Epithelial cell of proximal tubule (primary cell): Measurements from ENCODE around the gene POGZ. TPM values are rescaled to one million over a fixed set of nuclear protein-coding genes. Genes with fewer than 3 reads are reported as not detected.
"Not testable (repeated sequence)": the region's sequence is repeated elsewhere in the genome, so short reads cannot be mapped to it uniquely, and the experiment has no call there.

Experiments used
- DNase-seq: peaks from one replicate; pipeline ENCODE4 v3.0.0-alpha.2; 2011; ENCODE audit warnings: low read depth
- H3K4me3 ChIP-seq: 2 replicates; pipeline ENCODE4 v1.5.1; 2011; ENCODE audit warnings: low read depth, mild to moderate bottlenecking, low read length
- total RNA-seq: library from RNA; depleted of rRNA; stranded (reverse); fragments of >200 nt; gene quantifications from 2 replicates; pipeline ENCODE4 v1.2.3, GENCODE V29; 2015
- TF ChIP-seq, protein P1 (sequence below): conservative IDR thresholded peaks from 2 replicates; pipeline ENCODE4 v1.5.1; 2012; ENCODE audit warnings: low read depth, mild to moderate bottlenecking, low read length

POGZ gene
- total RNA-seq, 1 donor from 2014 or later: 29.3 TPM

DNA sequence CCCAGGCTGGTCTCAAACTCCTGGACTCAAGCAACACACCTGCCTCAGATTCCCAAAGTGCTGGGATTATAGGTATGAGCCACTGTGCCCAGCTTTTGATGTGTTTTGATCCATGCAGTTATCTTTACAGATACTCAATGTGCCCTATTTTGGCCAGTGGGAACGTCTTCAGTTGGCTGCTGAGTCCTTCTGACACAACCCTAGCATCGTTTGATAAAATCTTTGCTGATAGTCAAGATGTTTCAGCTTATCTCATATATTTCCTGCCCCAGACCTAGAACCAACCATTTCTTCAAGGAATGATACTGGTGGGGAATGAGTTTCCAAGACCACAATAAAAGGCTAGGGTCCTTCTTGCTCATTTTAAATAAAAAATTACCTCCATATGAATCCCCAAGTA, 11.6 kb downstream of the POGZ start:
- TF ChIP-seq, protein P1, sequence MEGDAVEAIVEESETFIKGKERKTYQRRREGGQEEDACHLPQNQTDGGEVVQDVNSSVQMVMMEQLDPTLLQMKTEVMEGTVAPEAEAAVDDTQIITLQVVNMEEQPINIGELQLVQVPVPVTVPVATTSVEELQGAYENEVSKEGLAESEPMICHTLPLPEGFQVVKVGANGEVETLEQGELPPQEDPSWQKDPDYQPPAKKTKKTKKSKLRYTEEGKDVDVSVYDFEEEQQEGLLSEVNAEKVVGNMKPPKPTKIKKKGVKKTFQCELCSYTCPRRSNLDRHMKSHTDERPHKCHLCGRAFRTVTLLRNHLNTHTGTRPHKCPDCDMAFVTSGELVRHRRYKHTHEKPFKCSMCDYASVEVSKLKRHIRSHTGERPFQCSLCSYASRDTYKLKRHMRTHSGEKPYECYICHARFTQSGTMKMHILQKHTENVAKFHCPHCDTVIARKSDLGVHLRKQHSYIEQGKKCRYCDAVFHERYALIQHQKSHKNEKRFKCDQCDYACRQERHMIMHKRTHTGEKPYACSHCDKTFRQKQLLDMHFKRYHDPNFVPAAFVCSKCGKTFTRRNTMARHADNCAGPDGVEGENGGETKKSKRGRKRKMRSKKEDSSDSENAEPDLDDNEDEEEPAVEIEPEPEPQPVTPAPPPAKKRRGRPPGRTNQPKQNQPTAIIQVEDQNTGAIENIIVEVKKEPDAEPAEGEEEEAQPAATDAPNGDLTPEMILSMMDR: no peak
- no peak overlapping the region for H3K4me3 ChIP-seq
- DNase-seq: no peak

GRCh38 chr1:151444783-151445177, 14.5 kb downstream of the POGZ start:
- DNase-seq: no peak
- H3K4me3 ChIP-seq: no peak overlapping the region
- TF ChIP-seq, protein P1: no peak

DNA sequence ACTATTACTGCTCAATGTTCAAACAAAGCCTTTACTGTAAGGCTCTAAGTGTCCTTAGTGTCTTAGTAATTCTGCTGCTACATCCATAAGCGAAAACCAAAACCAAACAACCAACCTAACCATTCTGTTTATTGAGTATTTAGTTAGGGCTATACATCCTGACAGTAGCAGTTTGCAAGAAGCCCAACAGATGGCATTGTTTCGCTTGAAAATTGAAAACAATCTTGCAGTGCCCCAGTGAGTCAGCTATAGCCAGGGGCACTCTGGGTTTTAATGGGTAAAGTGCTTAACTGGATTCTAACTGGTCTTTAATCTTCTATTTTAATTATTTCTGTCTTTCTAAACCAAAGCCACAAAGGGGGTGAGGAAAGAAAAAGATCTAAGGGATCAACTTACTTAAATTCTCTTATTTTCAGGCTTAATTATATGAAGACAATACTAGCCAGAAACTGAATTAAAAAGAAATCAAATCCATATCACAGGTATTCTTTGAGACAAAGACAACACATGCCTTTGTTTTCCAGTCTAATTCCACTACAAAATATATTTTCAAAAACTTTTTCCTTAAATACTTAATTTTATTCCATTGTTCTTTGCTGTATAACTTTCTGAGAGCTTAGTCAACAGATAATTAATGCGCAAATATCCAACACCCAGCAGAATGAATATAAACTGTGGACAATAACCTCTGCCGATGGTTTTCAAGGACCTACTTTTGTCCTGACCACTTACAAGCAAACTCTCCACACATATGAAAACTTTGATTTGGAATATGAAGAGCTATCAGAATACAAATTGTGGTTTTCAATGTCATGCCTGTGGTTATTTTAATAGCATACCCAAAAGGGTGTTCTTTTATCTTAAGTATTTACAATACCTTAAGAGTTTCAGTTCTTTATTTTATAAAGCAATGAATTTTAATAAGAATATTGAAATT, 15.2 kb downstream of the POGZ start:
- DNase-seq: peak; percentile 46
- TF ChIP-seq, protein P1: peak; percentile 84
- H3K4me3 ChIP-seq: no peak overlapping the region

GRCh38 chr1:151437396-151437795, 21.9 kb downstream of the POGZ start:
- not testable (repeated sequence) for DNase-seq, H3K4me3 ChIP-seq

- TF ChIP-seq, protein P1: no peak
- H3K4me3 ChIP-seq: no peak overlapping the region
- DNase-seq: no peak
These were observed 22.3 kb downstream of the POGZ start for GRCh38 chr1:151436985-151437384.

DNA sequence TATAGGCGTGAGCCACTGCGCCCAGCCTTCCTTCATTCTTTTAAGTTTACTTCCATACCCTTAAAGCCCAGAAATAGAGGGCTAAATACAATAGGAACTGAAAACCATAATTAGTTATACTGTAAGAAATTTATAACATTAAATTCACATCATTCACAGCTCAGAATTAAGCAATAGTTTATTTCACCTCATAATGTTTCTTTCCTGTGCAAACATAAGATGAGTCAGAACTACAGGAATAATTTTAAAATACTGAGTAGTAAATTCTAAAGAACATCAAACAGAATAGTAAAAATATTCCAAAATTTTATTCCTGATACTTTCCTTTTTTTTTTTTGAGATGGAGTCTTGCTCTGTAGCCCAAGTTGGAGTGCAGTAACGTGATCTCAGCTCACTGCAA, 24.1 kb downstream of the POGZ start:
- TF ChIP-seq, protein P1: no peak
- H3K4me3 ChIP-seq: no peak overlapping the region
- no peak for DNase-seq

- not testable (repeated sequence) for DNase-seq, H3K4me3 ChIP-seq
These were observed 25.5 kb downstream of the POGZ start for GRCh38 chr1:151433827-151434226.

DNA sequence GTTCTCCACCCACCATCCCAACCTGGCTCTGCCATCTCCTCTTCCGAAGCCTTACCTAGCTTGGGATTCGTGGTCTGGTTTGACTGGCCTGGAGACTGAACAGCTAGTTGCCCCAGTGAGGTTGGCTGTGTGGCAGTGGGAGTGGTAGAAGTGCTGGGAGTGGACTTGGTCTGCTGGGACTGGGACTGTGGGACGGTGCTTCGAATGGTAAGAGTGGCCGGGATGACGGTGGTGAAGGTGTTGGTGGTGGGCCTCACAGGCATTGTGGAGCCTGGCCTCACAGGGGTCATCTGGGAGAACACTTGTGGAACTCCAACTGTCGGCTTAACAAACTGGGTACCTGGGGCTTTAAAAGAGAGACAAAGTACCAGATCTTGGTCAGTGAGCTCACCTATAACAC, 31.2 kb downstream of the POGZ start:
- no peak overlapping the region for H3K4me3 ChIP-seq
- TF ChIP-seq, protein P1: no peak
- no peak for DNase-seq
